H1 (cell line): ENCODE measurements around the gene RNASE12. TPM values are rescaled to one million over a fixed set of nuclear protein-coding genes. Genes with fewer than 3 reads are reported as not detected.

ENCODE experiments used
- CBX5 ChIP-seq: fragments of 300-800, 300-1000 bp; sonication (generic); IDR thresholded peaks from 2 replicates; pipeline ENCODE4 v1.7.1; 2016; ENCODE audit warnings: antibody characterized with exemption, low read length, low read depth
- CTBP2 ChIP-seq: IDR thresholded peaks from 2 replicates; pipeline ENCODE4 v1.7.0; 2011; ENCODE audit warnings: borderline replicate concordance, mild to moderate bottlenecking, moderate library complexity, mixed read lengths, low read length; ENCODE audit not compliant: insufficient read depth, insufficient read length
- EP300 ChIP-seq, 2 experiments: IDR thresholded peaks; 1 replicate in 1 of 2; 2 replicates in 1 of 2; pipeline ENCODE4 v1.6.1; 2011 to 2012; ENCODE audit warnings: low read depth in 2 of 2, low read length in 2 of 2, mild to moderate bottlenecking in 2 of 2, borderline replicate concordance in 1 of 2, inconsistent platforms in 1 of 2, moderate library complexity in 1 of 2
- GTF2F1 ChIP-seq: IDR thresholded peaks from 2 replicates; pipeline ENCODE4 v1.6.1; 2012; ENCODE audit warnings: low read depth, low read length, improper control_type of control experiment, borderline replicate concordance
- POU5F1 ChIP-seq: IDR thresholded peaks from 2 replicates; pipeline ENCODE4 v1.6.1; 2011; ENCODE audit warnings: low read depth, mild to moderate bottlenecking, low read length, moderate library complexity
- SAP30 ChIP-seq: fragments of 300-600 bp; sonication (generic); IDR thresholded peaks from 2 replicates; pipeline ENCODE4 v1.7.1; 2012; ENCODE audit warnings: low read length, moderate library complexity, mild to moderate bottlenecking, inconsistent platforms; ENCODE audit not compliant: insufficient read depth, insufficient replicate concordance
- SRF ChIP-seq: IDR thresholded peaks from 2 replicates; pipeline ENCODE4 v1.6.1; 2011; ENCODE audit warnings: mild to moderate bottlenecking, low read depth, low read length, moderate library complexity
- SUZ12 ChIP-seq: fragments of 200-600 bp; sonication (generic); IDR thresholded peaks from 2 replicates; pipeline ENCODE4 v1.6.1; 2012; ENCODE audit warnings: mild to moderate bottlenecking, inconsistent platforms, low read length, moderate library complexity, mixed read lengths
- TBP ChIP-seq: IDR thresholded peaks from 2 replicates; pipeline ENCODE4 v1.6.1; 2011; ENCODE audit warnings: low read depth, low read length, improper control_type of control experiment
- polyA plus RNA-seq, 7 experiments: library from polyadenylated mRNA; depleted of rRNA in 3 of 7; stranded (reverse) in 5 of 7; unstranded in 2 of 7; fragments of >200 nt in 5 of 7; fragments of 200-250 nt in 2 of 7; gene quantifications; 1 replicate in 5 of 7; 2 replicates in 1 of 7; 4 replicates in 1 of 7; pipeline versions ENCODE4 v1.2.1 to v1.2.3, GENCODE V29; 2011 to 2013; ENCODE audit warnings: missing spikeins in 2 of 7, mixed read lengths in 2 of 7
- total RNA-seq: library from RNA; stranded (reverse); fragmentation: NEBNext Ultra II Directional; extraction: Animal tissue kit (Norgen Biotek cat#: 25700); gene quantifications from 2 replicates; pipeline ENCODE4 v1.2.1, GENCODE V29; 2021

Gene RNASE12
- total and polyA plus RNA-seq, 2 of the 8 experiments (the other 6 are each of a cell fraction or from before 2014, with no cell fraction given): not detected

GRCh38 chr14:20548414-20549158, 42.6 kb downstream of the RNASE12 start (continued):
- TF ChIP-seq SRF (no peak), SAP30 (no peak), SUZ12 (no peak), CTBP2 (no peak), POU5F1 (no peak), CBX5 (no peak), TBP (no peak), GTF2F1 (no peak), EP300 (IDR thresholded peaks at IDR 0.05; ENCODE audit: borderline replicate concordance in 1 of 2, low read depth in 2 of 2, low read length in 2 of 2) (no peak)
